ENCODE data around the gene PPM1M.

DNA sequence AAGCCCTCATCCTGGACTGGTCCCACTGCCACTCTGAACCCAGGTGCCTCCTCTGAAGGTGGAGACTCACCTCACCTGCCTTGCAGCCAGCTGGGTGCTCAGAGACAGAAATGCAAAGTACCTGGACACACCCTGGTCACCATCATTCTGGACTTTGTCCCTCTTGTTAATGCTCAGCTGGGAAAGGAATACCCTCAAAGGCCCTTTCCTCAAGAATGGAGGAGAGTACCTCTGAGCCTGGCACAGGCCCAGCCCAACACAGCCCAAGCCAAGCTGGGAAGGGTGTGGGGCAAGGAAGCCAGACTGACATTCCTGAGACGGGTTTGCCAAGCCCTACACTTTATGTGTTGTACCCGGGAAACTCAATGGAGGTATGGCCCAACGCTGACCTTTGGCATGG is 48.6 kb upstream of the PPM1M start:
- TF ChIP-seq CTCF (conservative IDR thresholded peaks at IDR 0.05 in 1 of 2, IDR thresholded peaks at IDR 0.05 in 1 of 2; ENCODE audit: low read depth in 1 of 2, low read length in 2 of 2) (no peak), EZH2 (IDR thresholded peaks at IDR 0.05; ENCODE audit: low read length, missing control alignments) (no peak)
